ENCODE results near the gene RAE1.

Gene RAE1

DNA sequence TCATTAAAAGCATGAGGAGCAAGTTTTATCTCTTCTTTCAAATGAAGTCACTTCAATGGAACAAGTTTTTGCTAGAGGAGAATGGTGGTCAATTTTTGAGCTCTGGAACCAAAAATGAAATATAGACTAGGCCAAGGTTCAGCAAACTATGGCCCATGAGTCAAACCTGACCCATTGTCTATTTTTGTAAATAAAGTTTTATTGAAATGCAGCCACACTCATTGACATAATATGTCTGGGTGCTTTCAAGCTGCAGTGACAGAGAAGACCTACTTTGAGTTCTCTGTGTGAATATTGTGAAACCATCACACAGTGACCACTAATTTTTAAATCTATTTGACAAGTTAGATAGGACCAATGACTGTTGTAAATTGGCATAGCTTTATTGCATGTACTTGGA, 13.4 kb downstream of the RAE1 start:
- FAIRE-seq = no peak
- no peak for DNase-seq (ENCODE audit: extremely low spot score, insufficient read length, low read depth)

DNA sequence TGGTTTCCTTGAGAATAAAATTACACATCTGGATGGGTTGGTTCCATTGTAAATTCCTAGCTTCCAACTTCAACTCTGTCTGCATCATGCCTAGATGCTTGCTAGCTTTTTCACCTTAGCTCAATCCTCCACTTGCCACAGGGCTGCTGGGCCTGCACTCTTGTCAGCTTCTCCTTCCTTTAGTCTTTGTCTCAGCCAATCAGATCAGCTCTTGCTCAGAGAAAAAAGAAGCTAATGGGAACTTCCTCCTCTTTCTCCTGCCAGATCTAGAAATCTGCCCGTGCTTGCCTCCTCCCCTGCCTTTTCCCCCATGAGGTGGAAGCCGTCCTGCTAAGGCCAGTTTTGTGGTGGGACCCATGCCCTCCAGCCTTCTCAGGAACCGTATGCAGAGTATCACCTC, 18.5 kb downstream of the RAE1 start:
- FAIRE-seq = no peak
- DNase-seq (ENCODE audit: extremely low spot score, insufficient read length, low read depth) = no peak

DNA sequence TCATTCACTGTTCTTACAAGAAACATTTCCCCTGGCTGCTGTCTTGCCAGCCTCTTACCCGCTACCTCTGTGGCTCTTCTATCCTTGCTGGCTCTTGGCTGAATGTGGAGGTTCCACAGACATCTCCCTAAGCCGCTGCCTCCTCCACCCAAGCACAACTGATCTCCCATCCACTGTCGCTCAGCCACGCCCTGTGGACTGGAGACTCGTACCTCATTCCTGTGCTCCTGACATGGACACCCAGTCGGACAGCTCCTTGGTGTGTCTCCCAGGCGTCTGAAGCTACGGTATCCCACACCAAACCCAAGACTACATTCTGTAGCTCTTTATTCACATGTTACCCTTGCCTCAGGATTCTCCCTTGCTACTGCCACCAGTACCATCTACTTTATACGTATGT, 19.3 kb downstream of the RAE1 start:
- DNase-seq (ENCODE audit: extremely low spot score, insufficient read length, low read depth) = no peak
- FAIRE-seq = no peak

DNA sequence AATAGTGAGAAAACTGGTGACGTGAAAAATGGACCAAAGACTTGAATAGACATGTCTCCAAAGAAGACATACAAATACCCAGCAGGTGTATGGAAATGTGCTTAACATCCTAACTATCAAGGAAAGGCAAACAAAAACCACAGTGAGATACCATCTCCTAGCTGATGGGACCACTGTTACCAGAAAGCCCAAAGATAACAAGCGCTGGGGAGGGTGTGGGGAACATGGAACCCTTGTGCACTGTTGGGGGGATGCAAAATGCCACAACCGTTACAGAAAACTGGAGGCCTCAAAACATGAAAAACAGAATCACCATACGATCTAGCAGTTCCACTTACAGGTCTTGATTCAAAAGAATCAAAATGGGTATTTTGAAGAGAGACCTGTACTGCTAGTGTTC, 20.3 kb downstream of the RAE1 start:
- FAIRE-seq = no peak

DNA sequence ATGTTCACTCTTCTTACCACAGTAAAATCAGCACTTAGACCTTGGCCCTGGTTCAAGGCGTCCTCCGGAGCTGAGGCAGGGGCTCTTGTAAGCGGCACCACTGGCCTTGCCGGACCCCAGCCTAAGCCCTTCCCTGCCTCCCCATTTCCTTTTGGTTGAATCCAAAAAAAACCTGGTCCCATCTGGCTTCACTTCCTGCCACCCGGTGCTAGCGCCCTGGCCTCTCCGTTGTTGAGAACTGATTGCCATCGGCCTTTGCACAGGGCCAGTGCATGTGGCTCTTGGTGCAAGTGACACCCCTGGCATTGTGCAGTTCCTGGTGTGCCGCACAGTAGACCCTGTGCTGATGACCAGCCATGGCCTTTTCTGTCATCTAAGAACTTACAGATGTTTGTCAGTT, 21.1 kb downstream of the RAE1 start:
- FAIRE-seq (no peak), DNase-seq (ENCODE audit: extremely low spot score, insufficient read length, low read depth) (no peak)

More for the DNA sequence above, 20.3 kb downstream of the RAE1 start:
- no peak for DNase-seq (ENCODE audit: extremely low spot score, insufficient read length, low read depth)

DNA sequence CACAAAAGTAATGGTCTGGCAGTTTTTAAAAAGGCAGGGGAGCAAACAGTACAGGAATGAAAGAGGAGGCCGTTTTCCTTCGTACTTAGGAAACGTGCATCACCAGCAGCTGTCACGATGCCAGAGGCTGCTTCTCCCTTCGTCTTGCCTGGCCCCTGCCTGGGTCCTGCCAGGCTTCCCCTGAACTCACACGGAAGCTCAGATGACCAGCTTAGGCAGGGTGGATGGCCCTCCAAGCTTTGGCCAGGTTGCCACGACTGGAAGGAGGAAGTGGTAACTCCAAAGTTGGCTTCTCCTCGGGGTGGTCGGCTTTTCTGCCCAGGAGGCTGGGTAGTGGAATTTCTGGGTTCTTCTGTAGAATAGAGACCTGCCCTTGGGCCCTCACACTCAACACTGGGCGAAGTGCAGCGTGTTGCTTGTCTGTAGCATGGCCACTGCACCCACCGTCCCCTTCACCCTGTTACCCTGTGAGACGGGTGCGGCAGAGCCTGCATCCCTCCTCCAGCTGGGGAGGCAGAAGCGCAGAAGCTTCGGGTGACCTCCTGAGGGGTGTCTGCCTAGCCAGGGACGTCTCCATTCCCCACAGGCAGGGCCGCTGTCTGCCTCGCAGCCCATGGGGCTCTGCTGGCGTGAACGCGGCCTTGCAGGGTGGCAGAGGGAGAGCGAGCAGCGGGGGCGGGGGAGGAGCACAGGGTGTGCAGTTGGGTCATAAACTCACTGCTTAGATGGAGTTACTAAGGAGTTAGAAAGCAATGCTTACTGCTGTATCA, 21.7 kb downstream of the RAE1 start:
- DNase-seq (ENCODE audit: extremely low spot score, insufficient read length, low read depth) (no peak), FAIRE-seq (no peak)

DNA sequence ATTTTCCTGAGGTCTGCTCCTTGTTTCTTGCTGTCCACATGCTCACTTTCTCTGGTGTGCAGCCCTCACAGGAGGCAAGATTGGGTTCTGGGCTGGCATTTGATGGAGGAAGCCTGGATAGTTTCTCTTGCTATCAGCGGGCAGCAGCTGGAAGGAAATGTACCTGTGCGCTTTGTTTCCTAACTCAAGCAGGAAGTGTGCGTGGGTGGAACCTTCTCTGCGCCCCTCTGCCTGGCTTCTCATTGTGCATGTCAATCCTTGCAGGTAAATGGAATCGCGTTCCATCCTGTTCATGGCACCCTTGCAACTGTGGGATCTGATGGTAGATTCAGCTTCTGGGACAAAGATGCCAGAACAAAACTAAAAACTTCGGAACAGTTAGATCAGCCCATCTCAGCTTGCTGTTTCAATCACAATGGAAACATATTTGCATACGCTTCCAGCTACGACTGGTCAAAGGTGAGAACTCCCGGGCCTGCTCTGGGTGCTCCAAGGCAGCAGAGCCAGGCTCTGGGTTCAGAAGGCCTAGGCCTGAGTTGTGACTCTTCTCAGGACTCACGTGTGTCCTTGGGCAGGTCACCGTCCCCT, 23.4 kb downstream of the RAE1 start:
- FAIRE-seq (no peak), DNase-seq (ENCODE audit: extremely low spot score, insufficient read length, low read depth) (no peak)

DNA sequence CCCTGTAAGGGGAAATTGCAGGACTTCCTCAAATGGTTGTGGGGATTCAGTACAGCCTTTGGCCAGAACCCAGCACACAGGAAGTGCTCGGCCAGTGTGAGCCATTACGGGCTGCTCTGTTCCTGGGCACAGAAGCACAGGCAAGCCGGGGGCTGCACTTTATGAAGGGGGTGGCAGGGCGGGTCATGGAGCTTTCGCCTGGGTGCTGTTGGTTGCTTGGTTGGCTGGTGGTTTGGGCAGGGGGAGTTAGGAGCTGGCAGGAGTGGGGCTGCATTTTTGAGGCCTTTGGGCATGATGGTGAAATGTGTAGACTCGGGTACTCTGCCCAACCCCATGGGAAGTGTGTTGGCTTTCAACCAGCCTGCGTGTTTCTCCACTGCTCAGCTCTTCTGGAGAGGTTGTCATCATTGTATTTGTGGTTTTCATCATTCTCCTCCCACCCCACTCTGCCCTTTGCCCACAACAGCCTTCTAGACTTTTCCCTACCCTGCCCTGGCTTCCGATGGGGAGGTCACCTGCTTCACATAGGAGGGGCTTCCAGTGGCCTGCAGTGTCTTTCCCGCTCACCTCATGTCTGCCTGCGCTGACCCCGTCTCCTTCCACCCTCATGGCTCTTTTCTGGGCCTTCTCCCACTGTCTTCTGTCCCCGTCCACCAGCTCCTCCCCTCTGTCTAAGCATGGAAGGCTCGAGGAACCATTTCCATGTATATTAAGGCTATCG, 24.0 kb downstream of the RAE1 start:
- no peak for DNase-seq (ENCODE audit: extremely low spot score, insufficient read length, low read depth)
- FAIRE-seq = no peak

DNA sequence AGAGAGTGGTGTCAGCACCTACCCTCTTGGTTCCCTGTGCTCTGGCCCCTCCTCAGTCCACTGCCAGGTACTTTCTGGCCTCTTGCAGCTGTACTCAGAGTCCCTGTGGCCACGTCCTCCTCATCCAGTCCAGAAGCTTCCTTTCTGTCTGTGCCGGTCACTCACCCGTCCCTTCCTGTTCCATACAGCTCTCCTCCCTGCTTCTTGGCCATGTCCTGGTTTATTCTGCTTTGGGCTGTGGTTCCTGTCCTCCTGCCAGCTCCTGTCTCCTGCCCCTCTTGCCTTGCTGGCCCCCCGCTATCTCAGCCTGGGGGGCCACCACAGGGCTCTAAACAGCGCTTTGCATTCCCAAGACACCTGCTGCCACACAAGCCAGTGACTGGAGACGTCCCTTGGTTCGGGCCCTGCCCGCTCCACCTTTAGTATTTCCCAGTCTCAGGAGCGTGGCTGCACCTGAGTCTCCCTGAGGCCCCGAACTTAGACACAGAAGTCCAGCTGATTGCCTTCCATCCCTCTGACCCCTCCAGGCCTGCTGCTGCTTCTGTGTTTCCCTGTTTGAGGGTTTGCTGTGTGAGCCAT, 24.7 kb downstream of the RAE1 start:
- FAIRE-seq (no peak), DNase-seq (ENCODE audit: extremely low spot score, insufficient read length, low read depth) (no peak)

DNA sequence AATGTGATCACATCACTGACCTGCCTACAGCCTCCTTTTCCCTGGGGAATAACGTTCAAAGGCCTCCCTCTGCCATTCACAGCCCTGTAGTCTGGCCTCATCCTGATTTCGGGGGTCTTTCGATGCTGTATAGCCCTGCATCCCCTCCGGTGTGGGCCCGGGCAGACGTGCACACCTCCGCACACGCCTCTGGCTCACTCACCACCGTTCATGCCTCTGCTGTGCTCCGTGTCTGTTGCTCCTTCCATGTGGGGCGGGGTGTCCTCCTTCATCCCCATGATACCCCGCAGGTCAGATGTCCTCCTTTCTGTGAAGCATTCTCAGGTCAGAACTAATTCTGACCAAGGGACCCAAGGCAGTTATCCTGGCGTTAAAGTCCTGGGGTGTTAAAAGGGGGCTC, 26.3 kb downstream of the RAE1 start:
- DNase-seq (ENCODE audit: extremely low spot score, insufficient read length, low read depth) = no peak
- no peak for FAIRE-seq

DNA sequence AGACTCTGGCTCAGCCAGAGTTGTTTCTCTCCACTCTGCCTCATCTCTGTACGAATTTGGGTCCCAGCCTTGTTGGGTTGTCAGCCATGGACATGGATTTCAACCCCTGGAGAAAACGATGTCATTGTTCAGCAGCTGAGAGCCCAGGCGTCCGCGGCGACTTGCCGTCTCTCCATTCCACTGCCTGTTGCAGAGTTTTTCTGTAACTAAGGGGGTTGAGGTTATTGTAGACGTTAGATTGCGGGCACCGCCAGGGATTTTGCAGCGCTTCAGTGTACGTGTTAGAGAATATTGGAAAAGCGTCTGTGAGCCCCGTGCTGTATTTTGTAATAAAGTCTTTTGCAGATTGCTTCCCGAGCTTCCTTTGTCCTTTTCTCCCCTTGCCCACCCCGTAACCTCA, 27.1 kb downstream of the RAE1 start:
- DNase-seq (ENCODE audit: extremely low spot score, insufficient read length, low read depth) (no peak), FAIRE-seq (no peak)

DNA sequence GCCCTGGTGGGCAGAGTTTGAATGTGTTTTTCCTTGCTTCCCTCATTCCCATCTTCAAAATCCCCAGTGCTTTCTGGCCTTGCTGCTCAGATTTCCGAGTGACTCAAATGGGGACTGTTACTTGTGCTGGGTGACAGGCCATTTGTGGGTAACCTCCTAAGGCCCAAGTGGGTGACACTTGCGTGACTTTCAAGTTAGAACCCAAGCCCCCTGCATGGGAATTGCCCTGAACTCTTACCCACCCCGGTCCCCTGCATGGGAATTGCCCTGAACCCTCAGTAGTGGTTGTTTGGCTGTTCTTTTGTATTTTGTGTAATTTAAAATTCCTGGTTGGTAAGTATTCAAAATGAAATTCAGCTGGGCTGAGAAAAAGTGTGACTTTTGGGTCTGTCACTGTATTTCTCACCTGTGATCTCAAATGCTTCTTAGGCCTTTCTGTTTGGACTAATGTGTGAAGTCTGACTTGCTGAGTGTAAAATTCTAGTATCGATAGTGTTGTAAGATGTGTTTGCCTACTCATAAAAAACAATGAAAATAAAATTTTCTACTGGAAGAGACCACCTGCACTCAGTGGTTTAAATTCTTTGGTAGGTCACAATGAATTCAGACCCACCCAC, 27.7 kb downstream of the RAE1 start:
- FAIRE-seq (no peak), DNase-seq (ENCODE audit: extremely low spot score, insufficient read length, low read depth) (no peak)

DNA sequence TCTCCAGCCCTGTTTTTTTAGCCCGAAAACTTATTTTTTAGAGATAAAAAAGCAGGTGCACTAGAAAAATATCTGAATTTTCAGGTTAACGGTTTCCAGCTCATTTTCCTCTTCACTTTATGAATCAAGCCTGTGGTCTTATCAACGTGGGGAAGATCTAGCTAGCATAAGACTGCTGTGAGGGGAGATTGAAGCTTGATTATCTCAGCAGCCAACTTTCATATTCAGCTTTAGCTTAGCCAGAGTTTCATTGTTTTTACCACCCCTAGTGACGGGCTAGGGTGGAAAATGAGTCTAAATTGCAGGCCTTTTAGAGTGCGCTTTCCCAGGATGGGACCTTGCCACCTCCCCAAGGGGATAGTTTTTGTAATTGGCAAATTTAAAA, 28.2 kb downstream of the RAE1 start:
- DNase-seq (ENCODE audit: extremely low spot score, insufficient read length, low read depth) (no peak), FAIRE-seq (no peak)

DNA sequence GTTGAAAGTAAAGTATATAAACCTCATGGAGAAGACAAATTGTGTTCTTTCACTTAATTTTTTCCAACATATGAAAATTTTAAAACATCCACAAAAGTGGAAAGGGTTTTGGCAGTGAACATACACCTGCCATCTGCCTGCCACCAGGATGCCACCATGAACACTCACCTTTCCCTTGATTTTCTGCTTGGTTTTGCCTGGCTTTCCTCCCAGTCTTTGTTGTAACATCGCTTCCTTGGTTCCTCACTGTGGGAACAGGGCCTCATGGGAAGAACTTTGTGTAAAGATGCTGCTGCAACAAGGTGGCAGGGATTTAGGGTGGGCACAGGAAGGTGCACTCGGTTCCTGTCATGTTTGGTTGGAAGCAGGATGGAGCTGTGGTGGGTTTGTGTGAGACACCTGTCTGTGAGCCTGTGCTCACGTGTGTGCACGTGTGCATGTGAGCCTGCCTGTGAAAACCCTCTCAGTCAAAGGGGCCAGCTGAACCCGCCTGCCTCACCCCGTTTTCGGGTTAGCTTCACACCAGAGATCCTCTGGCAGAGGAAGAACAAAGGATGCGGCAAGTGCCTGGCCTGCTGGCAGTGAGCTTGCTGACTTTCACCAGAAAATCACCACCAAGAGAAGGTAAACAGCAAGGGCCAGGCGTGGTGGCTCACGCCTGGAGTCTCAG, 29.2 kb downstream of the RAE1 start:
- DNase-seq (ENCODE audit: extremely low spot score, insufficient read length, low read depth) (no peak), FAIRE-seq (no peak)

DNA sequence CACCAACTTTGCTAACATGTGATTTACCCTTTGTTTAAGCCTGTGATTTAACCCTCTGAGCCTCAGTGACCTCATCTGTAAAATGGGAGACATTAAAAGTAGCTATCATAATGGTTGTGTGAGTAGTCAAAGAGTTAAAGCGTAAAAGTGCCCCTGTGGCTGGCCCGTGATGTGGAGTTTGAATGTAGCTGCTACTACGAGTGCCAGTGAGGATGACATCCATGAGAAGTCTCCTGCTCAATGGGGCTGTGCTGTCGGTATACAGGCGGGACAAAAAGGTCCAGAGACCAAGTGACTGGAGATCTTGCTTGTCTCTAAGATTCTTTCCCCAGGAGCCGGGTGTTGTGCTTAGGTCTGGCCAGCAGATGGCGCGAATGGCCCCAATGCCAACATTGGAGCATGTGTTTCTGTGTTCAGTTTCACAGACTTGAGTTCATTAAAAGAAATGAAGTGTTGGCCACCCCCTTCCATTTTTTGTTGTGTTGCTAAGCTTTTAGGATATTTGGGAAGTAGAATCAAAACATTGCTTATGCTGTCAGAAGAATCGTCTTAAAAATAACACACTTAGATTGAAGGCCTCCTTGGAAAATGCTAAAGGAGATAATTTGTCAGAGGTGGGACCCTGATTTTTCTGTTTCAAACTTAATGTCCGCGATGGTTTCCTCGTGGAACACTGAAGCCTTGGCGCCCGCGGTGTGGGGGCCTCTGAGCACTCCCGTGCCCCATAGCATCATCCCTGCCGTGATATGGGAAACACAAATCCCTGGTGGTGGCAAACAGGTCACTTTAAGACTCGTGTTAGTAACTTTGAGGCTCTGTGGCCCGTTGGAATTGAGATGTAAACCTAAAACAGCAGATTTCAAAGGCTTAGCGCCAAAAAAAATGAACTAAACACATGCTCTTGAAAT, 30.8 kb downstream of the RAE1 start:
- peak; percentile 95 for FAIRE-seq
- DNase-seq (ENCODE audit: extremely low spot score, insufficient read length, low read depth) = no peak

DNA sequence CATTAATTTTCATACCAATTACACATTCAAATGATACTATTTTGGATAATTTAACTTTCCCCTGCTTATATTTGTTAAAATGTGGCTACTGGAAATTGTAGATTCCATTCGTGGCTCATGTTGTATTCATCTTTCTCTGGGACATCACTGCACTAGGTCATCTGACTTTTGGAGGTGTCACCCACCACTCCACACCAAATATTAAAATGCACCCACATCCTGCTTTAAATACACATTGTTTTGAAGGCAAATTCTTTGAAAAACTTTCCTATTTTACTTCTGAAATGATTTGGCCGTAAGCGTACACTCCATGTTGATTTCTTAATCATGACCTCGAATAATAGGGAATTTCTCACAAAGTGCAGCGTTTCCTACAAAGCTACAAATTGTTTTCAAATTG, 31.5 kb downstream of the RAE1 start:
- DNase-seq (ENCODE audit: extremely low spot score, insufficient read length, low read depth) (no peak), FAIRE-seq (no peak)

DNA sequence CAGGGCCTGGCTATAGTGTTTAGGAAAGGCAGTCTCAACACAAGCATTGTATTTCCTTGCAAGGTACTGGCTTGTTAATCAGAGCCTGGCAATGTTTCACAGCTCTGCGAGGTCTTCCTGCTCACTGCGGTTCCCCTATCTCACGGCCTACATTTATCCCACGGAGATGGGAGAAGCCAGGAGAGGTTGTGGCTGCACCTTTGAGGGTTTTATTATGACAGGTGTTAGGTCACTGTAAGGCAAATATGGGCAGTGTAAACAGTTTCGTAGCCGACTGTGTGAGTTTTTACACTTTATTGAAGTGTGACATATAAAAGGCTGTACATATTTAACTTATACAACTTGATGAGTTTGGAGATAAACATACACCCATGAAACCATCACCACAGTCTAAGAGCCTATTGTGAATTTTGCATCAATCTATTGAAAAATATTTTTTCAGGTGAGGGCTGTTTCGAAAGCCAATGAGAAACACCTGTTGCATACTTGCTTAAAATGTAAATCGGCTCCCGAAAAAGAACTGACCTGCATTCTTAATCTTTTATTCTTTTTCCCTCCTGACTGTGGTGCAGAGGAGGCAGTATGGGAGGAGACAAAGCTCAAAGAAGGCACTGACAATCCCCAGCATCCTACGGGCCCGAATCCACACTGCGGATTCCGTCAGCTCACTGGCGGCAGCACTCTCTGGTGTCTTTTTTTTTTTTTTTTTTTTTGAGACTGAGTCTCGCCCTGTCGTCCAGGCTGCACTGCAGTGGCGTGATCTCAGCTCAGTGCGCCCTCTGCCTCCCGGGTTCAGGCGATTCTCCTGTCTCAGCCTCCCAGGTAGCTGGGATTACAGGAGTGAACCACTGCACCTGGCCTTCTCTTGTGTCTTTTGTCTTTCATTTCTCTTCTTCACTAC, 32.6 kb downstream of the RAE1 start:
- FAIRE-seq (no peak), DNase-seq (ENCODE audit: extremely low spot score, insufficient read length, low read depth) (no peak)

DNA sequence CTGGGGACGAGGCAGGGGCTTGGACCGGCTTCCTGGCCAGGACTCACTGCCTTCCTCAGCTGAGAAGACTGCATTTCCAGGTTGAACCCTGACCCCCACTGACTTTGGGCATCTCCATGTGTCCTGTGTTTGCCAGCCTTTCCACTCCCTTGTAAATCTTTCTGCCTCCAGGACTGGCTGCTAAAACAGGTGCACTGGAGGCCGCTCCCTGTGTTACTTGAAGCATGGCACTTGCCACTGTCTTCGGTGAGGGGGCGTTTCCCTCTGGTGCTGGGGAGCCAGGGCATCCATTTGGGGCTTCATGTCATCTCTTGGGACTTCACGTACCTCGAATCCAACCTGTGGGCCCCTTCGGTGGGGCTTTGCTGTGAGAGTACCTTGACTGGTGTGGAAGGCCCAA, 33.4 kb downstream of the RAE1 start:
- no peak for DNase-seq (ENCODE audit: extremely low spot score, insufficient read length, low read depth)
- no peak for FAIRE-seq
